ENCODE measurements around the gene PRKG1. TPM values are rescaled to one million over a fixed set of nuclear protein-coding genes. Genes with fewer than 3 reads are reported as not detected.
A peak's percentile ranks its signal among the peaks of the same experiment; 100 is the strongest.

The PRKG1 gene
- total and polyA plus RNA-seq, 2 experiments from 2014 or later, result 18.2 to 21.1 TPM

GRCh38 chr10:52105301-52105700 is 1031.0 kb downstream of the PRKG1 start:
- Mint-ChIP-seq H3K27ac (no peak overlapping the region), H3K36me3 (ENCODE audit: low read depth) (peaks cover 11% of the 10 kb centered on the region; the same call in 2 of the 3 replicates), H3K9me3 (peaks cover 7% of the 10 kb centered on the region; the same call in 2 of the 3 replicates), H3K4me1 (peaks cover 9% of the 10 kb centered on the region; the same call in 2 of the 3 replicates), H3K4me3 (no peak overlapping the region), H3K27me3 (ENCODE audit: insufficient read depth, low read depth, poor library complexity) (peaks cover 2% of the 10 kb centered on the region)
- Histone ChIP-seq H3K79me2 (replicated peaks; ENCODE audit: insufficient read depth) (no peaks in the 10 kb centered on the region), H3K4me3 (no peak overlapping the region), H3F3A (replicated peaks; ENCODE audit: low read depth) (no peaks in the 10 kb centered on the region), H3K27me3 (ENCODE audit: insufficient read depth) (no peaks in the 10 kb centered on the region), H2AFZ (no peak overlapping the region), H3K36me3 (ENCODE audit: insufficient read depth) (0 out of 2 replicates have a peak, but pooled peaks cover 4% of the 10 kb centered on the region), H4K20me1 (replicated peaks; ENCODE audit: insufficient read depth) (no peaks in the 10 kb centered on the region), H3K4me2 (no peak overlapping the region), H3K9me2 (ENCODE audit: insufficient read depth) (no peaks in the 10 kb centered on the region), H3K4me1 (ENCODE audit: insufficient read depth) (no peaks in the 10 kb centered on the region), H3K27ac (ENCODE audit: low read depth) (no peak overlapping the region)
- TF ChIP-seq ZNF114 (CRISPR knock-in tag; IDR thresholded peaks at IDR 0.05) (no peak), CTCF (conservative IDR thresholded peaks at IDR 0.05; ENCODE audit: low read depth in 2 of 2) (peak; percentile 27 to 44; a peak in 3 of 4 replicates)
- ATAC-seq (peak; percentile 54), DNase-seq (ENCODE audit: low spot score) (peak; percentile 40)

GRCh38 chr10:52106011-52106410 is 1031.7 kb downstream of the PRKG1 start:
- Mint-ChIP-seq H3K9me3 (peaks cover 7% of the 10 kb centered on the region; the same call in 2 of the 3 replicates), H3K4me1 (peaks cover 9% of the 10 kb centered on the region; the same call in 2 of the 3 replicates), H3K27me3 (ENCODE audit: insufficient read depth, low read depth, poor library complexity) (peaks cover 2% of the 10 kb centered on the region), H3K36me3 (ENCODE audit: low read depth) (peaks cover 11% of the 10 kb centered on the region; the same call in 2 of the 3 replicates), H3K27ac (no peak overlapping the region), H3K4me3 (no peak overlapping the region)
- no peaks in the 10 kb centered on the region for H3K4me1 ChIP-seq (ENCODE audit: insufficient read depth)
- H3K9me2 ChIP-seq (ENCODE audit: insufficient read depth), result no peaks in the 10 kb centered on the region
- DNase-seq (ENCODE audit: low spot score) (no peak), ATAC-seq (no peak)
- H4K20me1 ChIP-seq (replicated peaks; ENCODE audit: insufficient read depth), result no peaks in the 10 kb centered on the region
- no peaks in the 10 kb centered on the region for H3K79me2 ChIP-seq (replicated peaks; ENCODE audit: insufficient read depth)
- no peak overlapping the region for H3K27ac ChIP-seq (ENCODE audit: low read depth)
- no peaks in the 10 kb centered on the region for H3K27me3 ChIP-seq (ENCODE audit: insufficient read depth)
- 0 out of 2 replicates have a peak, but pooled peaks cover 4% of the 10 kb centered on the region for H3K36me3 ChIP-seq (ENCODE audit: insufficient read depth)
- no peak overlapping the region for H2AFZ ChIP-seq
- no peak overlapping the region for H3K4me2 ChIP-seq
- no peak overlapping the region for H3K4me3 ChIP-seq
- H3F3A ChIP-seq (replicated peaks; ENCODE audit: low read depth), result no peaks in the 10 kb centered on the region
- TF ChIP-seq NANOG (IDR thresholded peaks at IDR 0.05; ENCODE audit: borderline replicate concordance), result no peak
- TF ChIP-seq REST (IDR thresholded peaks at IDR 0.05; ENCODE audit: unreplicated experiment), result no peak
- no peak for TF ChIP-seq ZNF462 (CRISPR knock-in tag; IDR thresholded peaks at IDR 0.05)
- no peak for TF ChIP-seq EZH2phosphoT487 (IDR thresholded peaks at IDR 0.05; ENCODE audit: unreplicated experiment)
- TF ChIP-seq POLR2AphosphoS5 (IDR thresholded peaks at IDR 0.05; ENCODE audit: low read depth), result no peak
- no peak for TF ChIP-seq JUNB (IDR thresholded peaks at IDR 0.05; ENCODE audit: unreplicated experiment)
- no peak for TF ChIP-seq ZNF331 (CRISPR knock-in tag; IDR thresholded peaks at IDR 0.05; ENCODE audit: low read depth)

Measured in GM23338 (cell line).